Psoas muscle (tissue), 8 donors: ENCODE measurements around the gene DNAJB2. TPM values are rescaled to one million over a fixed set of nuclear protein-coding genes. Genes with fewer than 3 reads are reported as not detected.
A peak's percentile ranks its signal among the peaks of the same experiment; 100 is the strongest.

ENCODE experiments used
- ATAC-seq, 4 donors: fragments of 200-7000 bp; cut with Tn5 transposase; one replicate each; pipeline ENCODE4 v1.9.1; 2020; ENCODE audit warnings: moderate library complexity in 3 of 4, mild to moderate bottlenecking in 2 of 4
- DNase-seq, 2 donors: peaks; one replicate each; pipeline ENCODE4 v3.0.0-alpha.2; 2020
- H3K27ac ChIP-seq: fragments of 200-600 bp; one replicate; pipeline ENCODE4 v1.8.0; 2022
- H3K27me3 ChIP-seq, 3 donors: fragments of 200-600 bp in 1 of 3; one replicate each; pipeline versions ENCODE4 v1.6.1 to v1.8.0; 2013 to 2022; ENCODE audit warnings: low read length in 2 of 3, mild to moderate bottlenecking in 2 of 3, moderate library complexity in 1 of 3; ENCODE audit not compliant: insufficient read depth in 3 of 3
- H3K36me3 ChIP-seq, 2 donors: fragments of 200-600 bp in 1 of 2; one replicate each; pipeline versions ENCODE4 v1.6.1 to v1.8.0; 2013 to 2022; ENCODE audit warnings: low read depth in 1 of 2, mild to moderate bottlenecking in 1 of 2, moderate library complexity in 1 of 2; ENCODE audit not compliant: insufficient read depth in 1 of 2
- H3K4me1 ChIP-seq: fragments of 200-600 bp; one replicate; pipeline ENCODE4 v1.8.0; 2022
- H3K4me3 ChIP-seq: fragments of 200-600 bp; one replicate; pipeline ENCODE4 v1.8.0; 2022; ENCODE audit warnings: mild to moderate bottlenecking
- H3K9me3 ChIP-seq: fragments of 200-600 bp; one replicate; pipeline ENCODE4 v1.8.0; 2022
- CTCF ChIP-seq: fragments of 200-600 bp; IDR thresholded peaks from one replicate; pipeline ENCODE4 v1.8.0; 2022; ENCODE audit warnings: antibody characterized with exemption
- WGBS, 3 donors: extraction: QIAGEN DNeasy Blood & Tissue Kit; methylation state at CpG; one replicate each; pipeline versions ENCODE4 v1.1.6 to v1.1.7; 2013; 5-methylcytosine and 5-hydroxymethylcytosine counted together
- intact Hi-C, 2 donors: fragments of 100-400 bp; cut with DNase I; formaldehyde crosslinking; loops; one replicate each; pipeline versions ENCODE4 v1.11.0 to v1.14.2; 2022
- polyA plus RNA-seq, 3 donors: library from polyadenylated mRNA; stranded (reverse); fragments of 200-250 nt; gene quantifications; one replicate each; pipeline ENCODE4 v1.2.3, GENCODE V29; 2013
- total RNA-seq, 4 donors: library from RNA; stranded (reverse); fragmentation: NEBNext Ultra II Directional in 2 of 4; extraction: Animal tissue kit (Norgen Biotek cat#: 25700) in 2 of 4; gene quantifications; one replicate each; pipeline versions ENCODE4 v1.2.1 to v1.2.4, GENCODE V29; 2021 to 2023
- donor health status: healthy with polysubstance abuse.
- donor health status: DM: no; HTN: no; CAD: no; lungs with moderate emphysema.
- donor health status: Bipolar disorder and iron deficiency.
- donor health status: healthy.
- donor health status: DM: yes; HTN: yes; CAD: no.
- donor health status: DM: no; HTN: no; CAD: no.
- donor health status: DM: no; HTN: no; CAD: no.
- donor health status: DM: yes; HTN: yes; CAD: no.

The DNAJB2 gene
- total and polyA plus RNA-seq, 7 donors = 93.1 to 204 (median 105) TPM

DNA sequence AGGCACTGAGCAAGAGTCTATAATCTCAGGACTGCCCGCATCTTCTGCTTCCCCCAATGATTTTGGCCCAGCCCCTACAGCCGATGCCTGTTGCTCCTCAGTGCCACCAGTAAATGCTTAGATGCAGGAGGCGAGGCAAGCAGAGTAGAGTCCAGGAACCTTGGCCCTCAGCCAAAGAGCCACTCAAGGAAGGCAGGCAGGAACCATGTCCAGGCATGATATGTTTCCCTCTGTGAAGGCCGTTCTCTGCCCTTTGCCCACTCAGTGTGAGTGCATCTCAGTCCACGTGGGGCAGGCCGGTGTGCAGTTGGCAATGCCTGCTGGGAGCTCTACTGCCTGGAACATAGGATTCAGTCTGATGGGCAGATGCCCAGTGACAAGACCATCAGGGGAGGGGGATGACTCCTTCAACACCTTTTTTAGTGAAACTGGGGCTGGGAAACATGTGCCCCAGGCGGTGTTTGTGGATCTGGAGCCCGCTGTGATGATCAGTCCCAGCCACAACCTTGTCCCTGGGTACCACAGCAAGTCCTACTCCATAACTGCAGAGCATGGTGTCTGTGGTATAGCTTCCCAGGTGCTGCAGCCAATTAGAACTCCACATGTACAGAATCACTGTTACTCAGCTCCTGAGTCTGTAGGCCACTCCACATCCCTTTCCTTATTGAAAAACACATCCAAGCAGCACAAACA lies 9.7 kb upstream of the DNAJB2 start:
- TF ChIP-seq CTCF = no peak
- intact Hi-C loops = no loop called here
- DNase-seq (no peak), ATAC-seq (no peak)
- Histone ChIP-seq H3K9me3 (no peaks in the 10 kb centered on the region), H3K4me1 (no peaks in the 10 kb centered on the region), H3K36me3 (no peaks in the 10 kb centered on the region), H3K4me3 (no peak overlapping the region), H3K27ac (no peak overlapping the region), H3K27me3 (no peaks in the 10 kb centered on the region)
- WGBS, 3 donors = 52 to 60% (median 53%) methylated on average over 8 of the region's 8 CpGs

- H3K27ac ChIP-seq = no peak overlapping the region
- no peak for DNase-seq
- ATAC-seq = no peak
- no peaks in the 10 kb centered on the region for H3K36me3 ChIP-seq
- no peaks in the 10 kb centered on the region for H3K9me3 ChIP-seq
- WGBS, 3 donors = 79 to 86% (median 84%) methylated on average over 5 of the region's 5 CpGs
- no peak overlapping the region for H3K4me3 ChIP-seq
- no peaks in the 10 kb centered on the region for H3K4me1 ChIP-seq
- no peak for TF ChIP-seq CTCF
- intact Hi-C loops = no loop called here
- no peaks in the 10 kb centered on the region for H3K27me3 ChIP-seq
These were observed 9.2 kb upstream of the DNAJB2 start for GRCh38 chr2:219270055-219270372.

GRCh38 chr2:219271021-219271420 lies 8.1 kb upstream of the DNAJB2 start:
- Histone ChIP-seq H3K4me1 (no peaks in the 10 kb centered on the region), H3K27me3 (no peaks in the 10 kb centered on the region), H3K27ac (no peak overlapping the region), H3K4me3 (no peak overlapping the region), H3K9me3 (no peaks in the 10 kb centered on the region), H3K36me3 (no peaks in the 10 kb centered on the region)
- DNase-seq (no peak), ATAC-seq (no peak)
- 65 to 79% (median 74%) methylated on average over 2 of the region's 2 CpGs for WGBS, 3 donors
- no peak for TF ChIP-seq CTCF
- intact Hi-C loops = no loop called here

- no peak for TF ChIP-seq CTCF
- Histone ChIP-seq H3K4me1 (peaks cover under 1% of the 10 kb centered on the region), H3K4me3 (no peak overlapping the region), H3K36me3 (no peaks in the 10 kb centered on the region), H3K27me3 (no peaks in the 10 kb centered on the region), H3K27ac (no peak overlapping the region), H3K9me3 (no peaks in the 10 kb centered on the region)
- WGBS, 3 donors = 84 to 86% (median 85%) methylated on average over 4 of the region's 4 CpGs
- ATAC-seq (no peak), DNase-seq (no peak)
- intact Hi-C loops = loop anchor here in 1 of 2 donors (2.0 kb wide), 1 partner anchor 18 kb away; no protein-coding TSS in a partner anchor
These were observed 6.8 kb upstream of the DNAJB2 start for GRCh38 chr2:219272356-219272755.

- peak in 2 of 4 donors; percentile 19 to 20 for ATAC-seq
- no peaks in the 10 kb centered on the region for H3K36me3 ChIP-seq
- no peak overlapping the region for H3K4me3 ChIP-seq
- no peaks in the 10 kb centered on the region for H3K27me3 ChIP-seq
- no peaks in the 10 kb centered on the region for H3K9me3 ChIP-seq
- no peak for TF ChIP-seq CTCF
- DNase-seq = no peak
- WGBS, 3 donors = 53 to 79% (median 66%) methylated on average over 2 of the region's 2 CpGs
- H3K27ac ChIP-seq = peak overlapping the region; percentile 89
- intact Hi-C loops = loop anchor here in 1 of 2 donors (2.0 kb wide), 1 partner anchor 18 kb away; no protein-coding TSS in a partner anchor
- peaks cover 7% of the 10 kb centered on the region for H3K4me1 ChIP-seq
These were observed 6.2 kb upstream of the DNAJB2 start for GRCh38 chr2:219272995-219273394.
